Kidney (tissue), 14 donors: ENCODE measurements around the gene UBL7. TPM values are rescaled to one million over a fixed set of nuclear protein-coding genes. Genes with fewer than 3 reads are reported as not detected.

Experiments
- DNase-seq, 5 donors: peaks; one replicate each; pipeline ENCODE4 v3.0.0-alpha.2; 2013 to 2020
- FAIRE-seq: peaks from 2 replicates; lab custom pipeline; 2012; peaks lifted over from hg19 to GRCh38; lab: Jason Lieb, UNC
- H3K27ac ChIP-seq, 2 donors: one replicate each; pipeline ENCODE4 v1.7.0; 2013; ENCODE audit warnings: low read depth in 2 of 2, low read length in 2 of 2, inconsistent platforms in 1 of 2
- H3K27me3 ChIP-seq: one replicate; pipeline ENCODE4 v1.7.1; 2013; ENCODE audit warnings: low read length, inconsistent platforms; ENCODE audit not compliant: control insufficient read depth, insufficient read depth
- H3K36me3 ChIP-seq, 3 donors: one replicate each; pipeline versions ENCODE4 v1.7.0 to v1.7.1; 2013; ENCODE audit warnings: low read length in 3 of 3, control low read depth in 1 of 3, inconsistent platforms in 1 of 3; ENCODE audit not compliant: insufficient read depth in 3 of 3, control insufficient read depth in 2 of 3
- H3K4me1 ChIP-seq, 3 donors: one replicate each; pipeline versions ENCODE4 v1.7.0 to v1.7.1; 2013; ENCODE audit warnings: low read length in 3 of 3, inconsistent platforms in 1 of 3, low read depth in 1 of 3; ENCODE audit not compliant: control insufficient read depth in 2 of 3, insufficient read depth in 2 of 3
- H3K4me3 ChIP-seq, 3 donors: one replicate each; pipeline versions ENCODE4 v1.7.0 to v1.8.1; 2013; ENCODE audit warnings: low read length in 3 of 3, control low read depth in 1 of 3, inconsistent platforms in 1 of 3
- H3K9ac ChIP-seq, 3 donors: one replicate each; pipeline versions ENCODE4 v1.7.0 to v1.7.1; 2013; ENCODE audit warnings: low read length in 3 of 3, control low read depth in 1 of 3, inconsistent platforms in 1 of 3
- H3K9me3 ChIP-seq, 3 donors: one replicate each; pipeline versions ENCODE4 v1.7.0 to v1.7.1; 2013; ENCODE audit warnings: low read length in 3 of 3, control low read depth in 1 of 3, inconsistent platforms in 1 of 3; ENCODE audit not compliant: control insufficient read depth in 2 of 3, insufficient read depth in 1 of 3
- CTCF ChIP-seq: IDR thresholded peaks from 3 replicates; pipeline ENCODE4 v1.5.1; 2012; ENCODE audit warnings: mild to moderate bottlenecking, moderate library complexity, borderline replicate concordance; ENCODE audit not compliant: insufficient read depth; ENCODE audit errors: extremely low read depth
- intact Hi-C: fragments of 100-400 bp; cut with DNase I; formaldehyde crosslinking; loops from one replicate; pipeline ENCODE4 v1.11.1; 2022
- polyA plus RNA-seq: library from polyadenylated mRNA; stranded (reverse); fragments of 350-450 nt; fragmentation: Illumina TruSeq; extraction: RNeasy Lipid Tissue Mini Kit (QIAGEN cat#74804); gene quantifications from one replicate; pipeline ENCODE4 v1.2.3, GENCODE V29; 2014; ENCODE audit warnings: low read depth, low replicate concordance; ENCODE audit not compliant: insufficient read depth
- total RNA-seq: library from RNA; stranded (reverse); fragmentation: NEBNext Ultra II Directional; extraction: Animal tissue kit (Norgen Biotek cat#: 25700); gene quantifications from one replicate; pipeline ENCODE4 v1.2.1, GENCODE V29; 2021
- donor health status: control.
- donor health status: control.
- donor health status: control.
- donor health status: control.
- donor health status: control.
- donor health status: DM: yes; HTN: yes; CAD: no.
- donor health status: Normal renal cell carcinoma (clear cell type).

The UBL7 gene
- total and polyA plus RNA-seq, 2 donors from 2014 or later, result 32.9 to 75.8 TPM

GRCh38 chr15:74408385-74408784 lies 52.6 kb downstream of the UBL7 start:
- Histone ChIP-seq H3K4me3 (no peak overlapping the region), H3K27ac (no peak overlapping the region), H3K27me3 (no peaks in the 10 kb centered on the region), H3K9ac (no peak overlapping the region), H3K4me1 (peaks cover 0 to 5% (median 4%) of the 10 kb centered on the region in 3 donors), H3K36me3 (no peaks in the 10 kb centered on the region), H3K9me3 (no peaks in the 10 kb centered on the region)
- no peak for DNase-seq
- intact Hi-C loops, result no loop called here
- no peak for FAIRE-seq
- no peak for TF ChIP-seq CTCF

GRCh38 chr15:74406992-74407705 lies 53.8 kb downstream of the UBL7 start:
- intact Hi-C loops, result no loop called here
- no peak overlapping the region for H3K27ac ChIP-seq
- no peak for TF ChIP-seq CTCF
- no peaks in the 10 kb centered on the region for H3K9me3 ChIP-seq
- H3K9ac ChIP-seq, result no peak overlapping the region
- peaks cover 0 to 5% (median 4%) of the 10 kb centered on the region in 3 donors for H3K4me1 ChIP-seq
- no peak overlapping the region for H3K4me3 ChIP-seq
- DNase-seq (peak in 4 of 5 donors; percentile 85 to 89 (median 88)), FAIRE-seq (no peak)
- H3K27me3 ChIP-seq, result no peaks in the 10 kb centered on the region
- H3K36me3 ChIP-seq, result no peaks in the 10 kb centered on the region

- Histone ChIP-seq H3K4me3 (no peak overlapping the region), H3K27me3 (no peaks in the 10 kb centered on the region), H3K9me3 (no peaks in the 10 kb centered on the region), H3K9ac (no peak overlapping the region), H3K27ac (no peak overlapping the region), H3K36me3 (no peaks in the 10 kb centered on the region), H3K4me1 (peaks cover 0 to 5% (median 4%) of the 10 kb centered on the region in 3 donors)
- FAIRE-seq, result no peak
- intact Hi-C loops, result no loop called here
- TF ChIP-seq CTCF, result no peak
- no peak for DNase-seq
These were observed 54.4 kb downstream of the UBL7 start for GRCh38 chr15:74406517-74406916.
